HepG2 (cell line): ENCODE results near the gene MAPK10. TPM values are rescaled to one million over a fixed set of nuclear protein-coding genes. Genes with fewer than 3 reads are reported as not detected.

Experiments
- ATAC-seq: fragments of 200-7000 bp; cut with Tn5 transposase; 3 replicates; pipeline ENCODE4 v1.9.1; 2020; ENCODE audit warnings: mild to moderate bottlenecking, moderate library complexity
- BruUV-seq: library from RNA; stranded (reverse); fragments of 400-500 nt; replicated peaks from 2 replicates; lab custom pipeline; 2021; lab: Mats Ljungman, UMichigan
- CTCF ChIA-PET: fragments of 300-600 bp; formaldehyde crosslinking; extraction: SDS; loops from one replicate; lab custom pipeline; 2021; ENCODE audit warnings: low total read pairs, inconsistent platforms, low intra/inter-chr PET ratio; lab: Yijun Ruan, JAX
- POLR2A ChIA-PET: fragments of 350-600 bp; sonication (Branson Sonifier 250); formaldehyde crosslinking; loops from one replicate; lab custom pipeline; 2020; ENCODE audit warnings: antibody characterized with exemption, inconsistent platforms; lab: Yijun Ruan, JAX
- DNase-seq: peaks from one replicate; pipeline ENCODE4 v3.0.0-alpha.2; 2015; ENCODE audit warnings: low spot score
- FAIRE-seq: peaks from 3 replicates; lab custom pipeline; 2011; peaks lifted over from hg19 to GRCh38; lab: Jason Lieb, UNC
- H2AFZ ChIP-seq: one replicate; pipeline ENCODE4 v1.6.1; 2011; ENCODE audit warnings: low read length, inconsistent platforms
- H3K27ac ChIP-seq: fragments of 300-600 bp; 3 replicates; pipeline ENCODE4 v1.8.0; 2011; ENCODE audit warnings: mixed run types, mild to moderate bottlenecking, mixed read lengths, low read length, inconsistent platforms; ENCODE audit not compliant: insufficient read depth; ENCODE audit errors: extremely low read length
- H3K27me3 ChIP-seq, 2 experiments: fragments of 200-600 bp in 1 of 2; 2 replicates in 1 of 2; 3 replicates in 1 of 2; pipeline versions ENCODE4 v1.6.0 to v1.8.0; 2011; ENCODE audit warnings: low read length in 2 of 2, mild to moderate bottlenecking in 2 of 2, moderate library complexity in 2 of 2, inconsistent platforms in 1 of 2; ENCODE audit not compliant: insufficient read depth in 2 of 2, control insufficient read depth in 1 of 2
- H3K36me3 ChIP-seq, 2 experiments: fragments of 200-600 bp in 1 of 2; replicated peaks in 1 of 2; 2 replicates in 1 of 2; 3 replicates in 1 of 2; pipeline versions ENCODE4 v1.5.1 to v1.8.0; 2011; ENCODE audit warnings: low read length in 2 of 2, inconsistent platforms in 1 of 2; ENCODE audit not compliant: insufficient read depth in 2 of 2, control insufficient read depth in 1 of 2
- H3K4me1 ChIP-seq: 2 replicates; pipeline ENCODE4 v1.5.1; 2012; ENCODE audit warnings: low read length, inconsistent platforms; ENCODE audit not compliant: insufficient read depth
- H3K4me2 ChIP-seq: 2 replicates; pipeline ENCODE4 v1.6.0; 2011; ENCODE audit warnings: low read depth, low read length, inconsistent platforms
- H3K4me3 ChIP-seq, 3 experiments: fragments of 200-600 bp in 1 of 3; sonication (generic), shearing (Covaris generic) in 1 of 3; replicated peaks in 1 of 3; 2 replicates each; pipeline ENCODE4 v1.5.1; 2011 to 2016; ENCODE audit warnings: low read length in 3 of 3, inconsistent platforms in 2 of 3, low read depth in 2 of 3, mild to moderate bottlenecking in 2 of 3, control low read depth in 1 of 3, mixed read lengths in 1 of 3; ENCODE audit not compliant: insufficient read depth in 1 of 3
- H3K79me2 ChIP-seq: one replicate; pipeline ENCODE4 v1.6.1; 2011; ENCODE audit warnings: low read length, inconsistent platforms; ENCODE audit not compliant: insufficient read depth
- H3K9ac ChIP-seq: 2 replicates; pipeline ENCODE4 v1.6.0; 2011; ENCODE audit warnings: mild to moderate bottlenecking, low read depth, low read length, inconsistent platforms; ENCODE audit not compliant: insufficient read depth
- H3K9me3 ChIP-seq: 2 replicates; pipeline ENCODE4 v1.5.1; 2012; ENCODE audit warnings: mild to moderate bottlenecking, low read length
- H4K20me1 ChIP-seq: 2 replicates; pipeline ENCODE4 v1.6.0; 2011; ENCODE audit warnings: inconsistent platforms, mild to moderate bottlenecking, low read length, moderate library complexity; ENCODE audit not compliant: insufficient read depth
- FOXM1 ChIP-seq: sonication (generic); formaldehyde crosslinking; IDR thresholded peaks from 2 replicates; pipeline ENCODE4 v1.5.0; 2020; ENCODE audit warnings: missing genetic modification reagents
- MEF2D ChIP-seq: sonication (generic); formaldehyde crosslinking; IDR thresholded peaks from 2 replicates; pipeline ENCODE4 v1.5.1; 2020; ENCODE audit warnings: mild to moderate bottlenecking, missing genetic modification reagents
- NKX3-1 ChIP-seq: sonication (generic); formaldehyde crosslinking; IDR thresholded peaks from 2 replicates; pipeline ENCODE4 v1.5.0; 2020; ENCODE audit warnings: missing genetic modification reagents
- SMARCC2 ChIP-seq: fragments of 450-650 bp; IDR thresholded peaks from 2 replicates; pipeline ENCODE4 v1.6.1; 2017; ENCODE audit warnings: antibody characterized with exemption, mild to moderate bottlenecking
- SP2 ChIP-seq: sonication (generic); formaldehyde crosslinking; IDR thresholded peaks from 2 replicates; pipeline ENCODE4 v1.5.1; 2020; ENCODE audit warnings: mild to moderate bottlenecking, missing genetic modification reagents
- TMF1 ChIP-seq: sonication (generic); formaldehyde crosslinking; IDR thresholded peaks from 2 replicates; pipeline ENCODE4 v1.8.1; 2022; ENCODE audit warnings: low read depth, missing genetic modification reagents
- ZFAT ChIP-seq: sonication (generic); formaldehyde crosslinking; conservative IDR thresholded peaks from 2 replicates; pipeline ENCODE4 v1.8.1; 2023; ENCODE audit warnings: missing genetic modification reagents, inconsistent platforms
- ZFX ChIP-seq: sonication (generic); formaldehyde crosslinking; IDR thresholded peaks from 2 replicates; pipeline ENCODE4 v1.4.0; 2020; ENCODE audit warnings: mild to moderate bottlenecking, low read depth, missing genetic modification reagents, moderate library complexity
- ZNF333 ChIP-seq: sonication (generic); formaldehyde crosslinking; IDR thresholded peaks from 2 replicates; pipeline ENCODE4 v1.4.0; 2020; ENCODE audit warnings: mild to moderate bottlenecking, missing genetic modification reagents, borderline replicate concordance
- ZNF460 ChIP-seq: sonication (generic); formaldehyde crosslinking; IDR thresholded peaks from 2 replicates; pipeline ENCODE4 v1.5.1; 2020; ENCODE audit warnings: missing genetic modification reagents, mild to moderate bottlenecking, borderline replicate concordance
- ZNF549 ChIP-seq: sonication (generic); formaldehyde crosslinking; IDR thresholded peaks from 2 replicates; pipeline ENCODE4 v1.5.0; 2020; ENCODE audit warnings: missing genetic modification reagents
- ZNF567 ChIP-seq: sonication (generic); formaldehyde crosslinking; IDR thresholded peaks from 2 replicates; pipeline ENCODE4 v1.8.1; 2023; ENCODE audit warnings: mild to moderate bottlenecking, missing genetic modification reagents, borderline replicate concordance
- ZNF777 ChIP-seq: sonication (generic); formaldehyde crosslinking; IDR thresholded peaks from 2 replicates; pipeline ENCODE4 v1.4.0; 2020; ENCODE audit warnings: missing genetic modification reagents
- ZNF782 ChIP-seq: sonication (generic); formaldehyde crosslinking; IDR thresholded peaks from 2 replicates; pipeline ENCODE4 v1.4.0; 2020; ENCODE audit warnings: missing genetic modification reagents, mild to moderate bottlenecking, borderline replicate concordance
- in situ Hi-C: cut with HindIII; loops from 2 replicates; pipeline ENCODE4 v1.10.0; 2017; ENCODE audit warnings: low pct_unique_long_range_greater_than_20kb; ENCODE audit not compliant: extremely low pct_ligation_motif_present
- intact Hi-C: fragments of 100-400 bp; cut with micrococcal nuclease; formaldehyde crosslinking; loops from one replicate; pipeline ENCODE4 v1.10.0; 2022; ENCODE audit not compliant: unreplicated experiment
- polyA plus RNA-seq, 8 experiments: library from polyadenylated mRNA; depleted of rRNA in 3 of 8; stranded (reverse) in 7 of 8; unstranded in 1 of 8; fragments of >200 nt; fragmentation: Illumina TruSeq in 4 of 8; extraction: Trizol in 4 of 8; gene quantifications; 2 replicates each; pipeline versions ENCODE4 v1.2.1 to v1.2.3, GENCODE V29; 2011 to 2016; ENCODE audit warnings: low read depth in 4 of 8, missing spikeins in 1 of 8, mixed read lengths in 1 of 8; ENCODE audit not compliant: insufficient read depth in 1 of 8
- total RNA-seq, 5 experiments: library from RNA; depleted of rRNA; stranded (reverse); fragments of >200 nt; fragmentation: Illumina TruSeq; extraction: Trizol; gene quantifications; 2 replicates each; pipeline ENCODE4 v1.2.3, GENCODE V29; 2016; ENCODE audit warnings: low read depth in 1 of 5

MAPK10 gene
- total and polyA plus RNA-seq, 2 of the 13 experiments (the other 11 are each of a cell fraction or from before 2014, with no cell fraction given): not detected

DNA sequence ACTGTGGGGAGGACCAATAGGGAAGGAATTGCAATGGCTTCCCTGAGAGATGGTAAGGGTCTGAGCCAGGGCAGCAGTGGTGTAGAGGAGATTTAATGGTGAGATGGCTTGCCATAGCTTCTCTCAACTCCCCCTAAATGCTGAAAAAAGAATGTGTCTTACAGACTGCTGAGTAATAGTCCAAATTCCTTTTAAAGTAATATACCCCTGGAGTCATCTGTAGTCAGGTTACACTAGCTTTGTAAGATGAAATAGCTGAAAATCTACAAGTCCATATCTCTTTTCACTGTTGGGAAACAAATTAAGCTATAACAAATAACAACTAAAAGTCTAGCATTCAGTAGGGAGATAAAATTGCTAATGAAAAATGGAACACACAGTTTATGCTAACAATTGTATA lies 33.5 kb downstream of the MAPK10 start:
- no peaks in the 10 kb centered on the region for H3K79me2 ChIP-seq
- intact Hi-C loops: no loop called here
- H3K9me3 ChIP-seq: no peaks in the 10 kb centered on the region
- POLR2A ChIA-PET: no interaction called here
- DNase-seq (no peak), FAIRE-seq (no peak), ATAC-seq (no peak)
- H3K27me3 ChIP-seq: no peaks in the 10 kb centered on the region
- no TSS peak for BruUV-seq
- H3K27ac ChIP-seq: no peak overlapping the region
- CTCF ChIA-PET: no interaction called here
- no peak overlapping the region for H3K4me2 ChIP-seq
- in situ Hi-C loops: no loop called here
- H3K9ac ChIP-seq: no peak overlapping the region
- TF ChIP-seq ZNF777 (no peak), SMARCC2 (no peak), MEF2D (CRISPR knock-in tag) (no peak), SP2 (CRISPR knock-in tag) (no peak), ZNF460 (CRISPR knock-in tag) (no peak), ZNF782 (CRISPR knock-in tag) (no peak), ZNF567 (no peak), ZFAT (CRISPR knock-in tag) (no peak), ZNF333 (no peak), ZNF549 (CRISPR knock-in tag) (no peak)
- H3K4me1 ChIP-seq: no peaks in the 10 kb centered on the region
- no peak overlapping the region for H3K4me3 ChIP-seq
- H3K36me3 ChIP-seq: no peaks in the 10 kb centered on the region
- no peak overlapping the region for H2AFZ ChIP-seq
- H4K20me1 ChIP-seq: no peaks in the 10 kb centered on the region

DNA sequence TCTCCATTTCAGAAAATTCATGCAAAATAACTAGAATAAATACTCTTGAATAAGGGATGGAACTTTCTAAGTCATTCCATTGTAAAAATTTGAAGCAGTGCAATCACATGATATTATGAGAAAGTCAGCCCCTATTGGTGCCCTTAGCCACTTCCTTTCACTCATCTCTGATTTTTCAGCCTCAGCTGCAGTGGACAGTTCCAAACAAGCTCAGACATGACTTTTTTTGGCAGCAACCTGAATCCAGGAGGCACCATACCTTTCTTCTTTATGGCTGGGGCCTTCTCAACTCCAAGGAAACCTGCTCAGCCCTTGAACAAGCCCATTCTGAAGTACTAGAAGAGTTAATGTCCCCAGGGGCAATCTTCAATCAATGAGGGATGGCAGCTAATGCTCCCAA lies 40.5 kb downstream of the MAPK10 start:
- in situ Hi-C loops: no loop called here
- H3K9ac ChIP-seq: no peak overlapping the region
- no peaks in the 10 kb centered on the region for H3K36me3 ChIP-seq
- H2AFZ ChIP-seq: no peak overlapping the region
- intact Hi-C loops: no loop called here
- no peak for FAIRE-seq
- no peak overlapping the region for H3K4me2 ChIP-seq
- H3K9me3 ChIP-seq: no peaks in the 10 kb centered on the region
- no peaks in the 10 kb centered on the region for H3K4me1 ChIP-seq
- BruUV-seq: no TSS peak
- POLR2A ChIA-PET: no interaction called here
- no peak overlapping the region for H3K27ac ChIP-seq
- no peak overlapping the region for H3K4me3 ChIP-seq
- no peaks in the 10 kb centered on the region for H3K79me2 ChIP-seq
- CTCF ChIA-PET: no interaction called here
- H3K27me3 ChIP-seq: no peaks in the 10 kb centered on the region
- no peak for ATAC-seq
- DNase-seq: no peak
- H4K20me1 ChIP-seq: no peaks in the 10 kb centered on the region
- no peak for TF ChIP-seq FOXM1 (CRISPR knock-in tag)
- TF ChIP-seq ZFX (CRISPR knock-in tag): no peak
- no peak for TF ChIP-seq NKX3-1
- TF ChIP-seq TMF1 (CRISPR knock-in tag): no peak
